ENCODE results near the gene WEE1.
"Not testable (repeated sequence)": the region's sequence is repeated elsewhere in the genome, so short reads cannot be mapped to it uniquely, and the experiment has no call there.

WEE1 gene

GRCh38 chr11:9573052-9573774 lies at the start of gene WEE1:
WEE1 (plus strand) TSS chr11:9573670; CDS start chr11:9573934, 264 bp downstream.
- DNase-seq = peak; percentile 86

GRCh38 chr11:9524001-9524400 lies 49.5 kb upstream of the WEE1 start:
- no peak for DNase-seq

GRCh38 chr11:9525116-9525515 lies 48.4 kb upstream of the WEE1 start:
- DNase-seq = no peak

- DNase-seq = no peak
These were observed 45.9 kb upstream of the WEE1 start for GRCh38 chr11:9527481-9528135.

GRCh38 chr11:9528136-9528501 lies 45.4 kb upstream of the WEE1 start:
- DNase-seq = no peak

GRCh38 chr11:9528573-9529333 lies 44.7 kb upstream of the WEE1 start:
- no peak for DNase-seq

GRCh38 chr11:9529334-9529650 lies 44.2 kb upstream of the WEE1 start:
- DNase-seq = peak; percentile 12

GRCh38 chr11:9530020-9530621 lies 43.3 kb upstream of the WEE1 start:
- no peak for DNase-seq

- no peak for DNase-seq
These were observed 42.4 kb upstream of the WEE1 start for GRCh38 chr11:9530901-9531625.

- no peak for DNase-seq
These were observed 40.4 kb upstream of the WEE1 start for GRCh38 chr11:9533058-9533457.

- no peak for DNase-seq
These were observed 39.6 kb upstream of the WEE1 start for GRCh38 chr11:9533736-9534473.

- no peak for DNase-seq
These were observed 38.2 kb upstream of the WEE1 start for GRCh38 chr11:9535189-9535781.

- no peak for DNase-seq
These were observed 34.9 kb upstream of the WEE1 start for GRCh38 chr11:9538548-9538947.

- not testable (repeated sequence) for DNase-seq
These were observed 24.3 kb upstream of the WEE1 start for GRCh38 chr11:9549216-9549615.

GRCh38 chr11:9550191-9550628 lies 23.3 kb upstream of the WEE1 start:
- DNase-seq = no peak

GRCh38 chr11:9561279-9561982 lies 12.0 kb upstream of the WEE1 start:
- DNase-seq = no peak

GRCh38 chr11:9562716-9563115 lies 10.8 kb upstream of the WEE1 start:
- DNase-seq = no peak

- no peak for DNase-seq
These were observed 10.2 kb upstream of the WEE1 start for GRCh38 chr11:9563196-9563730.

- DNase-seq = no peak
These were observed 7.5 kb upstream of the WEE1 start for GRCh38 chr11:9565822-9566560.

GRCh38 chr11:9566561-9567063 lies 6.9 kb upstream of the WEE1 start:
- no peak for DNase-seq
